Stimulated activated CD4-positive, alpha-beta T cell treated with anti-CD3 and anti-CD28 coated beads, Interleukin-15, amount 100 ng/mL, for 48 hours (primary cell): ENCODE measurements around the gene ZDHHC11B.
"Not testable (repeated sequence)": the region's sequence is repeated elsewhere in the genome, so short reads cannot be mapped to it uniquely, and the experiment has no call there.

Experiments used
- DNase-seq, 2 donors: peaks; one replicate each; pipeline ENCODE4 v3.0.0-alpha.2; 2020; ENCODE audit warnings: low read depth in 2 of 2

The ZDHHC11B gene

DNA sequence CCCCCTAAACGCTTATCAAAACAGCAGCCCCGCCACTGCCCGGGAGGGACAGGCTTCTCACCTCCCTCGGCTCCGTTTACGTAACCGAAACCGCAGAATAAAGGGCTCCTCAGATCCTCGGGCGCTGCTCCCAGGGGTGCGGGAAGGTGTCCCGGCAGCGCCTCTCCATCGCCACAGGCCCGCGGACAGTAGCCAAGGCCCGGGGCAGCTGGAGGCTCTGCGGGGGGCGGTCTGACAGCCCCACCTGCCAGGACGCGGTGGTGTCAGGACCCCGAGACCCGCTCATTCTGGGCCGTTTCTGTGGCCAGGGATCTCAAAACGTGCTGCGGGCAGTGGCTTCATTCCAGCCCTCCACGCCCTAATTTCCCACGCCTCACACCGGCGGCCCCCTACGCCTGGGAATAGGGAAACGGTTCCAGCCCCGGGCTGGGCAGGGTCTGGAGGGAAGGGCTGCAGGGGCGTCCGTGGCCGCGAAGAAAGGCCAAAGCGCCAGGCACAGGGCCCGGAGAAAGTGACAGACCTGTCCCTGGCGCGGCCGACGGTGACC, 575 bp downstream of the ZDHHC11B start:
- DNase-seq: not testable (repeated sequence)

DNA sequence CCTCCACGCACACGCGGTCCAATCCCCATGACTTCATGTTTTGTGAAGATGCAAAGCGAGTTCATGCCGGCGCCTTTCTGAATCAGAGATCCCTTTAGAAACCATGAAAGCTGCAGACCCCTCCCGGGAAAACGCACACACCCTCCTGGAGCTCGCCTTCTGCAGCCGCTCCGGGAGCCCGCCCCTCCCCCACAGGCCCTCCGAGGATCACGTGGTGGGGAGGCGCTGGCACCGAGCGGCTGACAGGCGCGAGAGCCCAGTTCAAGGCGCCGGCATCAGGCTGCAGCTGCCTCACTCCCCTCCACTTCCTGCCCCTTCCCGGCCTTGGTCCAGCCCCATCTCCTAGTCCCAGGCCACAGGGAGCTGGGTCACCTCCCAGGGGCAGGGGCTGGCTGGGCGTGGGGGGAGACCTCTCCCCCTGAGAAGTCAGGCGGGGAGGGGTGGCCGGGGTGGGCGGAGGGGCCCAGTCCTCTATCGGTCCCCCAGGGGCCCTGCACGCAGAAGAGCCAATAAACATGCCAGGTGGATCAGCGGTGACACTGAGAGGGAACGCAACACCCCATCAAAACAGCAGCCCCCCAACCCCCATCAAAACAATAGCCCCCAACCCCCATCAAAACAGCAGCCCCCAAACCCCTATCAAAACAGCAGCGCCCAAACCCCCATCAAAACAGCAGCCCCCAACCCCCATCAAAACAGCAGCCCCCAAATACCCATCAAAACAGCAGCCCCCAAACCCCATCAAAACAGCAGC, 1.3 kb downstream of the ZDHHC11B start:
- DNase-seq: not testable (repeated sequence)

DNA sequence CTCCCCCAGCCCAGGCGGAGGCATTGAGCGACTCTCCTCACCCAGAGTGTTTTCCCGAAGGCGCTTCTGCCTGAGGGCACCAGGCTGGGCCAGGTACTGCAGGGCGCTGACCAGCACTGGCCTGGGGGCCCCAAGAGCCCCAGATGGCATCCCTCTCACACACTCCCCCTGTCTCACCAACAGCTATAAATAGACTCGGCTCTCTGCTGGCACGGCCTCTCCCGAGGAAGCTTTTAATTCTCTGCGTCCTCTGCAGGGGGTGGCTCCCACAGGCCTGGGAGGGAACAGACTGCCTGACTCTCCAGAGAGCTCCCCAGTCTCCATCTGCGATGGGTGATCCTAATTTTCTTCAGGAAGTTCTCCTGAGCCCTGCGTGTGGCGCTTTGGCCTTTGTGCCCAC, 2.2 kb downstream of the ZDHHC11B start:
- not testable (repeated sequence) for DNase-seq

DNA sequence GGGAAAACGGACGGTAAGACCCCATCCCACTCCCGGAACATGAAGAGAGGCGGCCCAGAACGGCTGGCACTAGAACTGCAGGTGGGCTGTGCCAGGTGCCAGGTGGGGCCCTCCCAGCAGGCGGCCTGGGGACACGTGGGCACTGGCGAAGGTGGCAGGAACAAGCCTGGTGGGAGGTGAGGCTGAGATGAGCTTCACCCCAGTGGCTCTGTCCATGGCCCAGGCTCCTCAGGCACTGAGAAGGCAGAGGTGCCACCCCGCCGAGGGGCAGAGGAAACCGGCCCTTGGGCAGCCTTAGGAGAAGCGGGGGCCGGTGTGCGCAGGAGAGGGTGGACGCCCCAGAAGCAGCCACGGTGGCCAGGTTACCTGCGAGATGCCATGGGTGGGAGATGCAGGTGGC, 4.0 kb downstream of the ZDHHC11B start:
- not testable (repeated sequence) for DNase-seq

DNA sequence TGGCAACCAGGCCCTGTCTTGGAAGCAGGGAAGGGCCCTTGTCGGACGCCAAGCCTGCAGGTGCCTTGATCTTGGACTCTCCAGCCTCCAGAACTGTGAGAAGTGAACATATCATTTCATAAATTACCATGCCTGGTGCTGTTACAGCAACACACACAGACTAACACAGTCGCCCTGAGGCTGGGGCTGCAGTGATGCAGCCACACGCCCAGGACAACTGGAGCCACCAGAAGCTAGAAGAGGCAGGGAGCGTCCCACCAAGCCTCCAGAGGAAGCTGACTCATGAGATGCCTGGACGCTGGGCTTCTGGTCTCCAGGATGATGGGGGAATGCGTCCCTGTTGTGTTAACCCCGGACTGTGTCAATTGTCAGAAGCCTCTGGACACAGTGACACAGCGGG, 5.6 kb downstream of the ZDHHC11B start:
- not testable (repeated sequence) for DNase-seq

DNA sequence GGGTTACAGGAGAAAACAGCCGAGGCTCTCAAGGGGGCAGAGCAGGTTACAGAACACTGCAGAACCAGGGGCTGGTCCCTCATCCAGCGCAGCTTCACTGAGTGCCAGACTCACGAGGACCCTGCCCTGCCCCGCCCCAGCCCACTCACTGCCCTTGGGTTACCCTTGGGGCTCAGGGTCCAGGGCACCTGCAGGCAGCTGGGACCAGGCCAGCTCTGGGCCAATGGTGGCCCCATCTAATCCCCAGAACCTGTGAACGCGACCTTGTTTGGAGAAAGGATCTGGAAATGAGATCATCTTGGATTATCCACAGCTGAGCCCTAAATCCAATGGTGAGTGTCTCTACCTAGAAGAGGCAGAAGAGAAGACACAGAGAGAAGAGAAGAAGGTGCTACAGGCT, 6.1 kb downstream of the ZDHHC11B start:
- DNase-seq: not testable (repeated sequence)

DNA sequence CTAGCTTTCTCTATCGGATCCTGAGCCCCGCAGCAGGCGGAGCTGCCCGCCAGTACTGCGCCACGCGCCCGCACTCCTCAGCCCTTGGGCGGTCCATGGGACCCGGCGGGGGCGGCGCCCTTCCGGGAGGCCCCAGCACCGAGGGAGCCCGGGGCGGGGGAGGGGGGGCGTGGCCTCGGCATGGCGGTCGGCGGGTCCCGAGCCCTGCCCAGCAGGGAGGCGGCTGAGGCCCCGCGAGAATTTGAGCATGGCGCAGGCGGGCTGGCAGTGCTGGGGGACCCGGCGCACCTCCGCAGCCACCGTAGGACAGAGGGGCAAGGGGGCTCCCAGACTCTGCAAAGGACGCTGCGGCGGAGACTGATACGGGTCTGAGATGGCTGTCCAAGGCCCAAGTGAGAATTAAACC, 6.8 kb downstream of the ZDHHC11B start:
- DNase-seq: no peak

DNA sequence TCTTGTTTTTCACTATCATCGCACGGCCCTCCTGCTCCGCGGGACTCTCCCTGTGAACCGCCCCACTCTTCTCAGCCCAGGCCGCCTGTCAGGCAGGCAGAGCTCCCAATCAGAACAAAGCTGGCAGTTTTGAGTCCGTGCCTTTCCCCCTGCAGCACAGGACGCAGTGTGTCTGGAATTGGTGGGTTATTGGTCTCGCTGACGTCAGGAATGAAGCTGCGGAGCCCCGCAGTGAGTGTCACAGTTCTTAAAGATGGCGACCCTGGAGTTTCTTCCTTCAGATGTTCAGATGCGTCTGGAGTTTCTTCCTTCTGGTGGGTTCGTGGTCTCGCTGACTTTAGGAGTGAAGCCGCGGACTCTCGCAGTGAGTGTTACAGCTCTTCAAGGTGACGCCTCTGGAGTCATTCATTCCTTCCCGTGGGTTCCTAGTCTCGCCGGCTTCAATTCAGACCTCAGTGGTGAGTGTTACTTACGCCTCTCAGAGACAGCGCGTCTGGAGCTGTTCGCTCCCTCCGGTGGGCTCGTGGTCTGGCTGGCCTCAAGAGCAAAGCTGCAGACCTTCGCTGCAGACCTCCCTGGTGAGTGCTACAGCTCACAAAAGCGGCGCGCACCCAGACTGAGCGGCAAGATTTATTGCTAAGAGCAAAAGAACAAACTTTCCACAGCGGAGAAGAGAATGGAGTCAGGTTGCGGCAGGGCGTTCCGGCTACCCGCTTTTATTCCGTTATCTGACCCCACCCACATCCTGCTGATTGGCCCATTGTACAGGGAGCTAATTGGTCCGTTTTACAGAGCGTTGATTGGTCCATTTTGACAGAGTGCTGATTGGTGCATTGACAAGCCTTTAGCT, 7.4 kb downstream of the ZDHHC11B start:
- no peak for DNase-seq

DNA sequence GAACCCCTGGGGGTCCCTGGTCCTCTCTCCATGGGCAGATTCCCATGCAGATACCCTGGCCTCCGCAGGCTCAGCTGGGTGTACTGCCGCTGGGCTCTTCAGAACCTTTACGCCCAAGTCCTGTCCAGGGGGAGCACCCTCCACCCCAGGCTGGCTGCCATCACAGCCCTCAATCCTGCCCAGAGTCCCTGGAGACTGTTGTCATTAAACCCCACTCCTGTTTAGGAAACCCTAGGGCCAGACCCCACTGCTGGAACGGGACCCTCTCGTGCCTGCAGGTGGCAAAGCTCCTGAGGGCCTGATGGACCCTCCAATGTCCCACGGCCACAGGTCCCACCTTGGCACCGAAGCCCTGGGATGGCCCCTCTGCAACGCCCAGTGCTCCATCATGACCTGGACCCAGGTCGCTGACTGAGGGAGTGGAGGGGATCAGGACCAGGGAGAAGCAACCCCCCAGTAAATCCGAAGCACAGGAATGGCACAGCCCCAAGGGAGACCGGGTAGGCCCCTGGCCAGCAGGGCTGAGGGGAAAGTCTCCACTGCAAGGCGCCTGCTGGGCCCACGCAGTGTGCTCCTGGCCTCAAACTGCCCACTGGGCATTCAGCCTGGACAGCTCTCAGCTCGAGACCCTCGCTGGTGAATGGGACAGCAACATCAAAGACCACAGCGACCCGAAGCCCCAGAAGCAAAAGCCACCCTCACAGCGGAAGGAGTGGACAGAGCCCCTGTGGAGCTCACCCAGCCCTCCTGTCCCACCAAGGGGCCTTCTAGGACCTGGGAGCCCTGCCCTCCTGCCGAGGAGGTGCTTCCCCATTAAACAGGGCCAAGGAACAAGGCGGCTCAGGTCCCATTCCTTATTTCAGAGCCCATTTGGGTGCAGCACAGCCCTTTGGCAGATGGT, 8.3 kb downstream of the ZDHHC11B start:
- no peak for DNase-seq

DNA sequence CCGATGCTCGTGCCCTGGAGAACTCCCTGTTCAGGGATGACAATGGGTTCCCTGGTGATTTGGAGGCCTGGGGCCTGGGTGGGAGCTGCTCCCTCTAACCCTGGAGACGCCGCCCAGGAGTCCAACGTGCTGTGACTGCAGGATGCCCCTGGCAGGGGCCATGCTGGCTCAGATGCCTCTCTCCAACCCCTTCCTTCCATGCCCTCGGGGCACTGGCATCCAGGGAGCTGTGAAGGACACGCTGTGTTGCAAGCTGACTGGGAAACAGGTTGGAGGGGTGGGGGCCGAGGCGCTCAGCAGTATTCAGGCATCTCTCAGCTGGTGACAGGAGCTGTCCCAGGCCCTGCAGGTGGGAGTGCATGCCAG, 9.0 kb downstream of the ZDHHC11B start:
- not testable (repeated sequence) for DNase-seq

DNA sequence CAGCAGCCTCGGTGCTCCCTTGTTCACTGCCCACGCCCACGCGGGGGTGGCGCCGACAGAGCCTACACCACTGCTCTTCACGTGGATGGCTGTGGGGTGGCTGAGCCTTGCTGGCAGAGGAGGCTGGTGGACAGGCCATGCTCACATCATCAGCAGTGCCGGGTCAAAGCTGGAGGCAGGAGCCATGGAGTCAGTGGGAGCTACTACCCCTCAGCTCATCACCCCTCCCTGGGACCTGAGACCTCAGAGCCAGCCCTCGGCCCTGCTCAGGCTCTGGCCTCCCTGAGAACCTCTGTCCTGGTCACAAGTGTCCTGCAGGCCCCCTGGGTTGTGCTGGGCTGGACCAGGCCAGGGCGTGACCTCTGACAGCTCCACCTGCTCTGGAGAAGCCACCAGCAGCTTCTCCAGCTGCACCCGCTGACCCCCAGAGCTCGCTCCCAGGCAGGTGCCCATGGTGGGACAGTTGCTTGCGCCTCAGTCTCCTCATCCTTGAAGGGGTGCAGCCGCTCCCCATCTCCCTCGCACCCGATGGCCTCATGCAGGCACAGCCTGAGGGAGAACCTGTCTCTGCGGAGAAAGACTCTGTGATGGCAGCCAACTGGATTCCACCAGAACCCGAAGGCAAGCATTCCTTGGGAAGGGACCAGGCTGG, 9.5 kb downstream of the ZDHHC11B start:
- not testable (repeated sequence) for DNase-seq

DNA sequence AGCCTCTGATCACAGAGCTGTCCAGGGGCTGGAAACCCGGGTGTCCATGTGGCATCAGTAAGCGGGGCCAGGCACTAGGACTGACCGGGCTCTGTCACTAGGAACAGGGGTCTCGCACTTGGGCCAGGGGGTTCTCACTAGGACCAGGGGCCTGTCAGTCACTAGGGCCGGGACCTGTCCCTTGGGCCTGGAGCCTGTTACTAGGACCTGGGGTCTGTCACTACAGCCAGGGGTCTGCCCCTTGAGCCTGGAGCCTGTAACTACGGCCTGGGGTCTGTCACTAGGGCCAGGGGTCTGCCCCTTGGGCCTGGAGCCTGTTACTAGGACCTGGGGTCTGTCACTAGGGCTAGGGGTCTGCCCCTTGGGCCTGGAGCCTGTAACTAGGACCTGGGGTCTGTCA, 10.2 kb downstream of the ZDHHC11B start:
- DNase-seq: not testable (repeated sequence)

DNA sequence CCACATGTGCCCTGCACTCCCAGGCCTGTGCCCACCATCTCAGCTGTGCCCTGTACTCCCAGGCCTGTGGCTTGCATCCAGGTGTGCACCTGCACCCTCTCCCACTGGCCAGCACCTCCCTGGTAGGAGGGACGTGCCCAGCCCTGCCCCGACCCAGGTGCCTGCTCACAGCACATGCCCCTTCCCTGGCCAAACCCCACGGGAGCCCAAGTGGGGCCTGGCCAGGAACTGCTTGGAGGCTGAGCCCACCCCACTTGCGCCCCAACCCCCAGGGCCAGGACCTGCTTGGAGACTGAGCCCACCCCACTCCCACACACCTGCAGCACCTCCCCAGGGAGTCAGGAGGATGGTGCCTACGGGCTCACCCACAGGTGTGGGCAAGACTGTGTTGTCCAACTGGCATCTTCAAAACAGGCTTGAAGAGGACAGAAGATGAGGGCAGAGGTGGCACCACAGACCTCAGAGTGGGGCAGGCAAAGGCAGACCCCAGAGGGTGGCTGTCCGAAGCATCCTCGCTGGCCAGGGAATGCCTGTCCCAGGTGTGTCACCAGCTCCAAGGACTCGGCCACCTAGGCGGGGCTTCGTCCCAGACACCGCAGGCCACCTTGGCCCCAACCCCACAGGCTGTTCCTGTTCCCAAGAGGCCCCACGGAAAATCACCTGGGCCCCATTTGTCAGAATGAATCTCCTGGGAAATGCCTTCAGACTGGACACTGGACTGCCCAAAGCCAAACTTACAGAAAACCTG, 10.8 kb downstream of the ZDHHC11B start:
- no peak for DNase-seq

DNA sequence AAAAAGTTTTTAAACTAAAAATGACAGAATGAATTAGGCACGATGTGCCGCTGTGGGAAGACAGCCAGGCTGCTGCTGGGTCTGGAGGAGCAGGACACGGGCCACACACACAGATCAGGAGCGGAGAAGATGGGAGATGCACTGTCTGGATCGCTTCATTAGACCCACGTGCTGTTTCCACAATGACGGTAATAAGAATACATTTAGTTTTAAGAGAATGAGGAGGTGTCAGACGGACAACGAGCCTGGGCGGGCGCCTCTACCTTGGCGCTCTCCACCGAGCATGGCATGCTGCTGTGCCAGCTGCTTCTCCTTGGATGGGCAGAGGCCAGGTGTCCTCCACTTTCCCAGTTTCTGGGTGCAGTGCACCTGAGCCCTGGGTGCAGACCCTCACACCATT, 11.6 kb downstream of the ZDHHC11B start:
- not testable (repeated sequence) for DNase-seq

DNA sequence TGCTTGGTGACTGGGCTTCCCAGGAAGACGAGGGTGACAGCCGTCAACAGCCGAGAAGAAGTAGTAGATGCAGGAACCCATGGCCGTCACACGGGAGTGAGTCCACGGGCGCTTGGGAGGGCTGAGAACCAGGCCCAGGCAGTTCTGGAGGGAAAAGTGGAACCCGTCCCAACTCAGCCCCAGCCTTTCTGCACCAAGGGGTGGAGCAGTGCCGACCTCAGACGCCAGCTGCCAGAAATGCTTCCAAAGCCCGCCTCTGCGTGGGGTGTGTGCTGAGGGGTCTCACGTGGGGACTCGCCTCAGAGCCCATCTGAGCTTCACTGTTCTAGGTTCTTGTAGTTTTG, 12.0 kb downstream of the ZDHHC11B start:
- not testable (repeated sequence) for DNase-seq

DNA sequence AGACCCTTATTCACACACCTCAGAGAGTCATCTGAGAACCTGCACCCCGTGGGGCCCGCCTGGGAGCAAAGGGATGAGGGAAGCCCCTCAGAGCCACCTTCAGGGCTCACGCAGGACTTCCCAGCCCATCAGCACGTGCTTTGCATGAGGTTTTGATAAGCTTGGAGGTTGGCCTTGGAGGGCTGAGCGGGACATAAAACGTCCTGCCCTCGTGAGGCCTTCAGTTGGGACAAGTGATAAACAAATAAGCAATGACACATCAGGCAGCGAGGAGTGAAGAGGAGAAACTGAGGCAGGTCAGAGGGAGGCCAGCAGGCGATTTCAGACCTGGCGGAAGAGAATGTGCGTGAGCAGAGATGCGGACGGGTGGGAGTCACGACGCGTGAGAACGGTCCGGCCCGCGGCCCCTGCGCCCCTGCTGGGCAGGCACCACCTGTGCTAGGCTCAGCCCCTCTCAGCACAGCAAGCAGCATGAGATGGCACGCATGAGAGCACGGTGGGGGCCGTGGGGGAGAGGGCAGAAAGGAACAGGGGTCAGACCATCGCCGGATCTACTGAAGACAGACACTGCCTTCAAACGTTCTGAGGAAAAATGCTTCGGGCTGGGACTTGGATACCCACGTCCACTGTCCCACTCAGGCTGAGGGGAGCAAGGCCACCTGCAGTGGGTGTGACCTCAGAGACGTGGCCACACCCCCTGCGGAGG, 12.5 kb downstream of the ZDHHC11B start:
- not testable (repeated sequence) for DNase-seq

DNA sequence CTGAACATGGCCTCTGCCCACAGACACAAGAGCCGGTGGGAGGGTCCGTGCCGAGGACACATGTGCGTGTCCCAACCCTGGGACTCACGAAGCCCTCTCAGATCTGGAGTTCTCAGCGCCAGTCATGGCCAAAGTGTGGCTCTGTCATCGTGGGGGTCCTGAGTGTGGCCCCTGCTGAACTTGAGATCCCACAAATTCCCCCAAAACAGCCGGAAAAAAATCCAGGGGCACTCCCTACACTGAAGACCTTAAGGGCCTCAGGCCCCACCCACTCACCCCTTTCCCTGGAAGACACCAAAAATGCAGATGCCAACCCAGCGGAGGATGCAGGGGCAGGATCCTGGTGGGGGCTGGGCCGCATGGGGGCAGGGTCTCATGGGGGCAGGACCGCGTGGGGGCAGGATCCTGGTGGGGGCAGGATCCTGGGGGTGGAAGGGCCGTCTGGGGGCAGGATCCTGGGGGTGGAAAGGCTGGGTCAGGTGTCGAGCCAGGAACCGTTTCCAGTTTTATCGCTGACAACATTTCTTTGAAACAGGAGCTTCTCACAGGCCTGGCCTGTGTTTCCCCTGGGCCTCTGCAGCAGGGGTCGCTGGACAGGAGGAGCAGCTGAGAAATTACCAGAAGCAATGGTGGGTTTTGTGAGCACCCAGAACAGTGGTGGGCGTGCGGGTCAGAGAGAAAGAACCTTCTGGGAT, 13.3 kb downstream of the ZDHHC11B start:
- not testable (repeated sequence) for DNase-seq

DNA sequence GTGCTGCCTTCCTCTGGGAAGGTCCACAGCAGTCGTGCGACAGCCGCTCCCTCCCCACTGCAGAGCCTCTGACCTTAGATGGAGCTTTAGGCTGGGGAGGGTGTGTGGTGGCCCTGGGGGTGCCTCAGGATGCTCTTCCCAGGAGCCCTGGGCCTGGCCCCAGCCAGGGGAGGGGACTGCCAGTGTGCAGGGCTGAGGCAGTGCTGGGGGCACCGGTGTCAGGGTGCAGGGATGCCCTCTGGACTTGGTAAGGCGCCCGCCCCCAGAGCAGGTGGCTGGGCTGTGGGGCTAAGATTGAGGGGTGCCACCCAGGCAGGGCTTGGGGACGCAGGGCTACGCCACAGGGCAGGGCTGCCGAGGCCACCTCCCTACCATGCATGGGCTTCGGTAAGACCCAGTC, 13.9 kb downstream of the ZDHHC11B start:
- DNase-seq: not testable (repeated sequence)

DNA sequence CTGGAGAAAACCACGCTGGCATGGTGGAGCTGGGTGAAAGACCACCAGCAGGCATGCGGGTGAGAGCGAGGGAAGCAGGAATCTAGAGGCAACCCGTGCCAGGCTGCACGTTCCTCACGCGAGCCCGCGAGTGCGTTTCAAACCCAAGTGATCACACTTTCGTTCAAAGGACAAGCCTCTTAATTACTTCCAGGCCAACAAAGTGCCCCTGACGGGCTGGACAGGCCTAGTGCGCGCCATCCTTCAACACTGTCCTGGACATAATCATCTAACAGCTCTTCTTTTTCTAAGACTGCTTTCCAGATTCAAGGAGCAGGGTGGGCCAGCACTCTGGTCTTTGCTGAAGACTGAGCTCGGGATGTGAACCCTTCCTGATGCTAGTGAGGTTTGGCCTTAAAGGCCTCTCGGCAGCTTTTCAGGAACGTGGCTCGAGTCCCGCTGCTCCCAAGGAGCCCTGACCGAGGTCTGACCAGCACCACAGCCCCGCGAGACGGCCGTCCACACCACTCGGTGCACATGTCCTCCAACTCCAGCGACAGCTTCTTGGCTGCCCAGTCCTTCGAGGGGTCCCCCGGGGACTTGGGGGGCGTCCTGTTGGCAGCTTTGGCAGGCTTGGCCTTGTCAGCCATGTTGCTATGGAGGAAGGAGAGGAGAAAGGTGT, 14.9 kb downstream of the ZDHHC11B start:
- DNase-seq: not testable (repeated sequence)
